ENCODE measurements around the gene UCK2. TPM values are rescaled to one million over a fixed set of nuclear protein-coding genes. Genes with fewer than 3 reads are reported as not detected.
"Not testable (repeated sequence)": the region's sequence is repeated elsewhere in the genome, so short reads cannot be mapped to it uniquely, and the experiment has no call there.

Gene UCK2
- total RNA-seq, 1 donor = 74.2 TPM

- no peak overlapping the region for H3K27ac ChIP-seq (ENCODE audit: low read depth, low read length)
- H3K36me3 ChIP-seq (ENCODE audit: insufficient read depth, low read length) = no peaks in the 10 kb centered on the region
- H3K4me3 ChIP-seq (ENCODE audit: insufficient read depth, low read length) = no peak overlapping the region
- no peaks in the 10 kb centered on the region for H3K79me2 ChIP-seq (ENCODE audit: insufficient read depth, low read length)
- no peak for TF ChIP-seq CTCF (IDR thresholded peaks at IDR 0.05; ENCODE audit: extremely low read depth, low read depth, low read length)
- no peak for DNase-seq (ENCODE audit: insufficient read length, low spot score, missing footprints)
- H2AFZ ChIP-seq (ENCODE audit: low read length) = no peak overlapping the region
- no peaks in the 10 kb centered on the region for H3K4me1 ChIP-seq (ENCODE audit: insufficient read depth, low read length)
- peaks cover 4% of the 10 kb centered on the region for H3K9me3 ChIP-seq (ENCODE audit: low read depth, low read length)
- H3K27me3 ChIP-seq (ENCODE audit: insufficient read depth, low read length) = no peaks in the 10 kb centered on the region
- H4K20me1 ChIP-seq (ENCODE audit: insufficient read depth, low read length) = no peaks in the 10 kb centered on the region
- H3K4me2 ChIP-seq (ENCODE audit: insufficient read depth, low read length) = no peak overlapping the region
Observed at GRCh38 chr1:165795894-165796293, 31.5 kb upstream of the UCK2 start.

DNA sequence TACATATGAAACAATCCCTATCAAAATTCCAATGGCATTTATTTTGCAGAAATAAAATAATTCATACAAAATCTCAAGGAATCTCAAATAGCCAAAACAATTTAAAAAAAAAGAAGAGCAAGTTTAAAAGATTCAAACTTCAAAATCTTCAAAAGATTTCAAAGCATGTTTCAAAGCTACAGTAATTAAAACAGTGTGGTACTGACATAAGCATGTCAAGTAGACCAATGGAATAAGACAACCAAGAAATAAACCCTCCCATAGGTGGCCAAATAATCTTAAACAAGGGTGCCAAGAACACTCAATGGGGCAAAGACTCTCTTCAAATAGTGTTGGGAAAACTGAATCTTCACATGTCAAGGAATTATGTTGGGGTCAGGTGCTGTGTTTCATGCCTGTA, 28.0 kb upstream of the UCK2 start:
- Histone ChIP-seq H3K27ac (ENCODE audit: low read depth, low read length) (no peak overlapping the region), H3K4me3 (ENCODE audit: insufficient read depth, low read length) (no peak overlapping the region), H2AFZ (ENCODE audit: low read length) (no peak overlapping the region), H3K9me3 (ENCODE audit: low read depth, low read length) (peaks cover 4% of the 10 kb centered on the region), H3K4me1 (ENCODE audit: insufficient read depth, low read length) (no peaks in the 10 kb centered on the region), H3K79me2 (ENCODE audit: insufficient read depth, low read length) (no peaks in the 10 kb centered on the region), H3K27me3 (ENCODE audit: insufficient read depth, low read length) (no peaks in the 10 kb centered on the region), H3K4me2 (ENCODE audit: insufficient read depth, low read length) (no peak overlapping the region), H3K36me3 (ENCODE audit: insufficient read depth, low read length) (no peaks in the 10 kb centered on the region), H4K20me1 (ENCODE audit: insufficient read depth, low read length) (no peaks in the 10 kb centered on the region)
- DNase-seq (ENCODE audit: insufficient read length, low spot score, missing footprints) = no peak
- TF ChIP-seq CTCF (IDR thresholded peaks at IDR 0.05; ENCODE audit: extremely low read depth, low read depth, low read length) = no peak

- not testable (repeated sequence) for H3K9me3 ChIP-seq (ENCODE audit: low read depth, low read length); H3K79me2 ChIP-seq (ENCODE audit: insufficient read depth, low read length); H2AFZ ChIP-seq (ENCODE audit: low read length); H3K4me1 ChIP-seq (ENCODE audit: insufficient read depth, low read length); H3K36me3 ChIP-seq (ENCODE audit: insufficient read depth, low read length); DNase-seq (ENCODE audit: insufficient read length, low spot score, missing footprints); H3K4me2 ChIP-seq (ENCODE audit: insufficient read depth, low read length); H3K27ac ChIP-seq (ENCODE audit: low read depth, low read length); H3K4me3 ChIP-seq (ENCODE audit: insufficient read depth, low read length); H4K20me1 ChIP-seq (ENCODE audit: insufficient read depth, low read length); H3K27me3 ChIP-seq (ENCODE audit: insufficient read depth, low read length)
Observed at GRCh38 chr1:165804513-165804912, 22.9 kb upstream of the UCK2 start.

DNA sequence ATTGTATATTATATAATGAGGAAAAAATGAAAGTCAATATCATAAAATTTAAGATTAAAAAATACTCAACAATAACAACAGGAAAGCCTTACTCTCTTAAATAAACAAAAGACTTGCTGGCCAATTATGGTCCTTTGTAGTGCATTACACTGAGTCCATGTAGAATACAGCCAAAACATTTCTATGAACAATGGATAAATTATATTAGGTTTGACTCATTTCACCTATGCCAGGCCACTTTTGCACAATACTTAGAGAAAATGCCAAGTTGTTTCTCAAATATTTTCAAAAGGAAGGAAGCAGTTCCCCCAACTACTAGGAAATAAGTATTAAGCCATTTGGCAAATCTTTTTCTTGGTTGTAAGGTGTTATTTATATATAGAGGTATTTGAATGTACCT, 19.8 kb upstream of the UCK2 start:
- H3K79me2 ChIP-seq (ENCODE audit: insufficient read depth, low read length) = no peaks in the 10 kb centered on the region
- H3K4me3 ChIP-seq (ENCODE audit: insufficient read depth, low read length) = no peak overlapping the region
- TF ChIP-seq CTCF (IDR thresholded peaks at IDR 0.05; ENCODE audit: extremely low read depth, low read depth, low read length) = no peak
- no peaks in the 10 kb centered on the region for H3K4me1 ChIP-seq (ENCODE audit: insufficient read depth, low read length)
- no peak overlapping the region for H3K4me2 ChIP-seq (ENCODE audit: insufficient read depth, low read length)
- H2AFZ ChIP-seq (ENCODE audit: low read length) = no peak overlapping the region
- no peaks in the 10 kb centered on the region for H3K36me3 ChIP-seq (ENCODE audit: insufficient read depth, low read length)
- no peaks in the 10 kb centered on the region for H3K9me3 ChIP-seq (ENCODE audit: low read depth, low read length)
- no peaks in the 10 kb centered on the region for H3K27me3 ChIP-seq (ENCODE audit: insufficient read depth, low read length)
- H3K27ac ChIP-seq (ENCODE audit: low read depth, low read length) = no peak overlapping the region
- H4K20me1 ChIP-seq (ENCODE audit: insufficient read depth, low read length) = no peaks in the 10 kb centered on the region
- DNase-seq (ENCODE audit: insufficient read length, low spot score, missing footprints) = no peak

Measured in osteoblast (primary cell).